Frontal cortex (tissue), 4 donors: ENCODE data around the gene LAMTOR3. TPM values are rescaled to one million over a fixed set of nuclear protein-coding genes. Genes with fewer than 3 reads are reported as not detected.

Source experiments
- DNase-seq, 2 donors: peaks; one replicate each; pipeline ENCODE4 v3.0.0; 2012; ENCODE audit warnings: low spot score in 2 of 2
- FAIRE-seq: peaks from 2 replicates; lab custom pipeline; 2012; peaks lifted over from hg19 to GRCh38; lab: Jason Lieb, UNC
- total RNA-seq: library from RNA; depleted of rRNA; stranded (reverse); fragments of >200 nt; gene quantifications from one replicate; pipeline ENCODE4 v1.2.3, GENCODE V29; 2014
- donor health status: control.
- donor health status: control.
- donor health status: control.

Gene LAMTOR3
- total RNA-seq, 1 donor from 2014 or later = 56.7 TPM

GRCh38 chr4:99868126-99868596 lies 26.1 kb downstream of the LAMTOR3 start:
- FAIRE-seq = no peak
- no peak for DNase-seq

- DNase-seq (no peak), FAIRE-seq (no peak)
These were observed 30.4 kb downstream of the LAMTOR3 start for GRCh38 chr4:99863804-99864203.

DNA sequence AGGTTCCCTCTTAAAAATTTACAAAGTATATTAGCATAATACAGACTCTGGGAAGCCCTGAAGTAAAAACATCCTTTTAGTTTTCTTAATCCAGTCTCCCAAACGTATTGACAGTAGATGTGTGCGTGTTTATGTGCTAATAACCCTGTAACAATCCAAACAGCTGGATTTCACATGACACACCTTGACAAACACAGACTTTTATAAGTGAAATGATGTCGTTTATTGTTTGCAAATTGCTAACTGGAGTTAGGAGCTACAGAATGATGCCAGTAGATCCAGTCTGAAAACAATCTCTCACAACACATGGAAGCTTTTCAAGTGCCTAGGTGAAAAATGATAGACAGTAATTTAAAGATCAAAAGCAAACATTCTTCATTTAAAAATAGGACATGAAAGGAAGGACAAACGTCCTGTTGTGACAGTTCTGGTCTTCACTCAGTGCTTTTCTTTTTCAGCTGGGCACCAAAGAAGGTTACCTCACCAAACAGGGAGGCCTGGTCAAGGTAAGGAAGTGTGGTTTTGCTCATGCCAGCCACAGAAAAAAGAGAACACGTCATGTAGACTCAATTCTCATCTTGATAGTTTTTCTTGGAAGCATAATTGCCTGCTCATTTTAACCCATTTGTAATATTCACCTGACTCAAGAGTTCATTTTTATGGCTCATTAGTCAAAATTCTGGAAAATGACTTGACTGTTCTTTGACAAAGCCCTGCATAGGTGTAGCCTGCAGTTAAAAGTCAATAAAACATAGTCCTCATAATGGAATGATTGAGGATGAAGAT lies 32.9 kb downstream of the LAMTOR3 start:
- FAIRE-seq (no peak), DNase-seq (no peak)

GRCh38 chr4:99860521-99860920 lies 33.7 kb downstream of the LAMTOR3 start:
- no peak for DNase-seq
- no peak for FAIRE-seq

DNA sequence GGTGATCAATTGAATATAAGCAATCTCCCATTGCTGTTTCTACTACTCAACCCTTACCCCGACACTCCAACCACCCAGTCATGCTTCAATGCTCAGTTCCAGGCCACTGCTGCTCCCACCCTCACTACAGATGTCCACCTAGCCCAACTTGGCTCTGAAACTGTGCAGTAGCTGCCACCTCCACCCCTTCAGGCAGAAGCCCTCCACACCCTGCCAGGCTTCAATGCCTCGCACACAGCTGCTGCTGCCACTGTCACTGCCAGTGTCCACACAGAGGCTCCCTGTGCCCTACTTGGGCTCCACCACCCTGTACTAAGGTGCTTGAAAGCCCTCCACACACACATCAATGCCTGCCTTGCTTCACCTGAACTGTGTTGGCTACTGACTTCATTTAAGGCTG lies 34.6 kb downstream of the LAMTOR3 start:
- FAIRE-seq = no peak

DNA sequence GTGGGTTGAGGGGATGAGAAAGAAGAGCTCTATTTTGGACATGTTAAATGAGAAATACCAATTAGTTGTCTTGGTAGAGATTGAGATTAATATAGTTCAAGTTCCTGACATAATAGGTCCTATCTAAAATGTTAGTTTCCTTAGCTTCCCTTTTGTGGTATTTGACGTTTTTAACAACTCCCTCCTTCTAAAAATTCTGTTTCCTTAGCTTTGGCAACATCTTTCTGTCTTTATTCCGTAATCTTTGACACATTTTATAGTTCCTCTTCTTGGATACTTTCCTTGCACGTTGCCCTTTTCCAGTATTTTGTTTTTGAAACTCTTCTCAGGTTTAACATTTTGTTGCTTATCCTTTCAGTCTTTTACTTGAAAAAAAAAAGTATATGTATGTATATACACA lies 36.9 kb downstream of the LAMTOR3 start:
- FAIRE-seq = no peak
- DNase-seq = no peak

More for the DNA sequence above, 34.6 kb downstream of the LAMTOR3 start:
- no peak for DNase-seq

- FAIRE-seq = no peak
These were observed 38.1 kb downstream of the LAMTOR3 start for GRCh38 chr4:99856166-99856565.

DNA sequence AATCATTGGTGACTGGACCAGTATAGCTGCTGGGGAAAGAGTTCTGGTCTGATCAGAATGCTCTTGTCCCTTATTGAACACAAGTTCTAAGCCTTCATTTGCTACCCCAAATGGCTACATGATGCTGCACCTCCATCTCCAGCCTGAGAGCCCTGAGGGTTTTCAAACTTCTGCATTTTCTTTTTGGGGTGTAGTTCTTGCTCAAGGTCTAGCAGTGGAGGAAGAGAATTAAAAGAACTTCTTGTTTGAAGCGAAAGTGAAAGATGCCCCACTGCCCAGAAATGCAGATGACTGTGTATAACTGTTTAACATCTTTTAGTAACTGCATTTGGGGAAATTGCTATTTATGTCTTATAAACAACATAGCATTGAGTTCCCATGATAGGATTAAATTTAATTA lies 38.5 kb downstream of the LAMTOR3 start:
- DNase-seq (no peak), FAIRE-seq (no peak)

More at GRCh38 chr4:99856166-99856565, 38.1 kb downstream of the LAMTOR3 start:
- DNase-seq = no peak

DNA sequence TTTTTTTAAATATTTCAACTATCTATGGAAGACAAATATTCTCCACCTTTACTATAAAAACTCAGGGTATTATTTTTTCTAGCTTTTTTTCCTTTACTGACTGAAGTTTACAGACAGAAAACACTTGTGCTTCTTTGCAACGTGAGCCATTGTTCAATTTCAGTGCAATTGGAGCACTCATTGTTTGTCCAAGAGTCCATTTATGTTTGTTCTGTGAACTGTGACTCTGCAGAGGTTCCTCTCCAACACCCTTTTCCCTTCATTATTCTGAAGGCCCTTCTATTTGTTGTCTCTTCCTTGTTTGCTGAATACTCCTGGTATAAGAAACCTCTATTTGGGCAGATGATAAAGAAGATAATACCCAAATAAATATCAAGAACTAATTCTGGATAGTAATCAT lies 40.2 kb downstream of the LAMTOR3 start:
- DNase-seq (no peak), FAIRE-seq (no peak)

- DNase-seq = no peak
- FAIRE-seq = no peak
These were observed 41.0 kb downstream of the LAMTOR3 start for GRCh38 chr4:99853190-99853589.

- DNase-seq = no peak
- no peak for FAIRE-seq
These were observed 42.0 kb downstream of the LAMTOR3 start for GRCh38 chr4:99852199-99852749.

DNA sequence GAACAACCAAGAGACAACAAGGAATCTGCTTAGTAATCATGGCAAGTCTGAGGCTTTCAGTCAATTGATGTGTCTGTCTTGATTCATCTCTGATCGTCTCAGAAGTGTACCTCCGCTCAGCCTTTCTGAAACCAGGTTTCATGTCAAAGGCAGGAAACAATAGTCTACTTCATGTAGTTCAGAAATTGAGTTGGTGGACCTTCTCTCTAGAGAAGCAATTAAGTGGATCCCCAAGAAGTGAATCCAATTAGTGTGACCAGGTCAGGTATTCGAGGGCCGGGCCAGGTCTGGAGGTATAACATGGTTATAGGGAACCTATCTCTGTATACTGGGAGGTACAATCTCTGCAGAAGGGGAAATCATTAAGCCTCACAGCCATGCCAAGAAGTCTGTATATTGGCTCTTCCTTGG lies 45.6 kb downstream of the LAMTOR3 start:
- DNase-seq (no peak), FAIRE-seq (no peak)

- no peak for FAIRE-seq
These were observed 46.8 kb downstream of the LAMTOR3 start for GRCh38 chr4:99847362-99847976.

GRCh38 chr4:99846891-99847290 lies 47.3 kb downstream of the LAMTOR3 start:
- no peak for DNase-seq
- FAIRE-seq = no peak

More at GRCh38 chr4:99847362-99847976, 46.8 kb downstream of the LAMTOR3 start:
- no peak for DNase-seq

GRCh38 chr4:99845708-99846469 lies 48.3 kb downstream of the LAMTOR3 start:
- FAIRE-seq = no peak
- DNase-seq = no peak

GRCh38 chr4:99845179-99845578 lies 49.0 kb downstream of the LAMTOR3 start:
- DNase-seq = no peak
- FAIRE-seq = no peak

- no peak for FAIRE-seq
- DNase-seq = no peak
These were observed 50.2 kb downstream of the LAMTOR3 start for GRCh38 chr4:99844048-99844447.

- DNase-seq (no peak), FAIRE-seq (no peak)
These were observed 50.8 kb downstream of the LAMTOR3 start for GRCh38 chr4:99843413-99843812.

GRCh38 chr4:99841129-99841528 lies 53.1 kb downstream of the LAMTOR3 start:
- no peak for FAIRE-seq
- no peak for DNase-seq

GRCh38 chr4:99838927-99839326 lies 55.3 kb downstream of the LAMTOR3 start:
- FAIRE-seq (no peak), DNase-seq (no peak)
